ENCODE data around the gene TSC22D4.

GRCh38 chr7:100517305-100517704, 38.3 kb upstream of the TSC22D4 start:
- TF ChIP-seq POLR2A (IDR thresholded peaks at IDR 0.05; ENCODE audit: low read depth, low read length), result no peak
- no peak for TF ChIP-seq TAF1 (IDR thresholded peaks at IDR 0.05; ENCODE audit: low read depth, low read length)

Data from GM12891 (cell line).